Measurements from ENCODE around the gene TGFBI.

TGFBI gene

GRCh38 chr5:136004436-136004835, 24.4 kb upstream of the TGFBI start:
- no peak for DNase-seq

GRCh38 chr5:136005476-136005875, 23.3 kb upstream of the TGFBI start:
- DNase-seq = no peak

- DNase-seq = no peak
Observed at GRCh38 chr5:136006164-136006563, 22.6 kb upstream of the TGFBI start.

GRCh38 chr5:136006761-136007251, 22.0 kb upstream of the TGFBI start:
- DNase-seq = no peak

- DNase-seq = no peak
Observed at GRCh38 chr5:136007271-136007670, 21.5 kb upstream of the TGFBI start.

- no peak for DNase-seq
Observed at GRCh38 chr5:136011414-136012001, 17.3 kb upstream of the TGFBI start.

GRCh38 chr5:136012041-136012804, 16.6 kb upstream of the TGFBI start:
- DNase-seq = peak; percentile 51

GRCh38 chr5:136013559-136013958, 15.2 kb upstream of the TGFBI start:
- no peak for DNase-seq

GRCh38 chr5:136014049-136015002, 14.5 kb upstream of the TGFBI start:
- no peak for DNase-seq

- DNase-seq = no peak
Observed at GRCh38 chr5:136015003-136015375, 13.8 kb upstream of the TGFBI start.

GRCh38 chr5:136015966-136016650, 12.7 kb upstream of the TGFBI start:
- no peak for DNase-seq

GRCh38 chr5:136016945-136017530, 11.8 kb upstream of the TGFBI start:
- DNase-seq = peak; percentile 28

- DNase-seq = no peak
Observed at GRCh38 chr5:136018814-136019783, 9.7 kb upstream of the TGFBI start.

- no peak for DNase-seq
Observed at GRCh38 chr5:136020001-136020382, 8.8 kb upstream of the TGFBI start.

GRCh38 chr5:136020383-136021015, 8.3 kb upstream of the TGFBI start:
- DNase-seq = peak; percentile 51

GRCh38 chr5:136021016-136021405, 7.8 kb upstream of the TGFBI start:
- DNase-seq = peak; percentile 13

GRCh38 chr5:136022965-136023364, 5.8 kb upstream of the TGFBI start:
- no peak for DNase-seq

- DNase-seq = no peak
Observed at GRCh38 chr5:136023958-136024541, 4.7 kb upstream of the TGFBI start.

GRCh38 chr5:136025900-136026299, 2.9 kb upstream of the TGFBI start:
- DNase-seq = no peak

GRCh38 chr5:136026636-136027035, 2.2 kb upstream of the TGFBI start:
- no peak for DNase-seq

All from OCI-M1 (cell line).